ENCODE data around the gene CCDC47.

The CCDC47 gene

DNA sequence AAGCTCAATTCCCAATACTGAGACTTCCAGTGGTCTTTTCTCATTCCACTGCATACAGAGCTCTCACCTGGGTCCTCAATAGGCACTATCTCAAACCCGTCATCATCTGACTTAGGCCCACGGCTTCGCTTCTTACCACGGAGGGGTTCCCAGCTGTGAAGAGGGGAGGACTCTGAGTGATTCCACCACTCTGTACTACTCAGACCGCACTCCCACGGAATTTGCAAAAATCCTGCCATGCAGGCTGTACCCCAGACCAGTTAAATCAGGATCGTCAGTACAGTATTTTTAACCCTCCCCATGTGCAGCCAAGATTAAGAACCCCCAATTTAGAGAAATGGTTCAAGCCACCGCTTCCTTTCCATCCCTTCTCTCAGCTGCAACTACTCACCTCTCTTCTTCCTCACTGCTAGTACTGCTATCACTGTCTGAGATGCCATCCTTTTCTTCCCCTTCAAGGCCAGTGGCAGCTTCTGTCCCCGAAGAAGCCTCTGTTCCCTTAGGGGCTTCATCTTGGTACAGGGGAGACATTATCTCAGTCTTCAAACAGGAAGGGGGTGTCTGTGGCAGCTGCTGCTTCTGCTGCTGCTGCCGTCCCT lies 47.7 kb upstream of the CCDC47 start:
- Histone ChIP-seq H3K27ac (ENCODE audit: extremely low read depth, low read depth, low read length) (no peak overlapping the region), H3K4me1 (ENCODE audit: control insufficient read depth, insufficient read depth, low read length) (peaks cover 2% of the 10 kb centered on the region; the same call in 1 of the 2 replicates), H3K9me3 (ENCODE audit: control insufficient read depth, insufficient read depth, low read depth, low read length) (no peaks in the 10 kb centered on the region), H3K4me3 (ENCODE audit: low read depth, low read length) (no peak overlapping the region), H3K36me3 (ENCODE audit: control insufficient read depth in 2 of 2, insufficient read depth in 1 of 2, low read length in 2 of 2) (peaks cover 74 to 100% of the 10 kb centered on the region in 2 experiments)
- no peak for TF ChIP-seq ZNF2 (tag by site-specific recombination; IDR thresholded peaks at IDR 0.05)
- TF ChIP-seq, protein P1, sequence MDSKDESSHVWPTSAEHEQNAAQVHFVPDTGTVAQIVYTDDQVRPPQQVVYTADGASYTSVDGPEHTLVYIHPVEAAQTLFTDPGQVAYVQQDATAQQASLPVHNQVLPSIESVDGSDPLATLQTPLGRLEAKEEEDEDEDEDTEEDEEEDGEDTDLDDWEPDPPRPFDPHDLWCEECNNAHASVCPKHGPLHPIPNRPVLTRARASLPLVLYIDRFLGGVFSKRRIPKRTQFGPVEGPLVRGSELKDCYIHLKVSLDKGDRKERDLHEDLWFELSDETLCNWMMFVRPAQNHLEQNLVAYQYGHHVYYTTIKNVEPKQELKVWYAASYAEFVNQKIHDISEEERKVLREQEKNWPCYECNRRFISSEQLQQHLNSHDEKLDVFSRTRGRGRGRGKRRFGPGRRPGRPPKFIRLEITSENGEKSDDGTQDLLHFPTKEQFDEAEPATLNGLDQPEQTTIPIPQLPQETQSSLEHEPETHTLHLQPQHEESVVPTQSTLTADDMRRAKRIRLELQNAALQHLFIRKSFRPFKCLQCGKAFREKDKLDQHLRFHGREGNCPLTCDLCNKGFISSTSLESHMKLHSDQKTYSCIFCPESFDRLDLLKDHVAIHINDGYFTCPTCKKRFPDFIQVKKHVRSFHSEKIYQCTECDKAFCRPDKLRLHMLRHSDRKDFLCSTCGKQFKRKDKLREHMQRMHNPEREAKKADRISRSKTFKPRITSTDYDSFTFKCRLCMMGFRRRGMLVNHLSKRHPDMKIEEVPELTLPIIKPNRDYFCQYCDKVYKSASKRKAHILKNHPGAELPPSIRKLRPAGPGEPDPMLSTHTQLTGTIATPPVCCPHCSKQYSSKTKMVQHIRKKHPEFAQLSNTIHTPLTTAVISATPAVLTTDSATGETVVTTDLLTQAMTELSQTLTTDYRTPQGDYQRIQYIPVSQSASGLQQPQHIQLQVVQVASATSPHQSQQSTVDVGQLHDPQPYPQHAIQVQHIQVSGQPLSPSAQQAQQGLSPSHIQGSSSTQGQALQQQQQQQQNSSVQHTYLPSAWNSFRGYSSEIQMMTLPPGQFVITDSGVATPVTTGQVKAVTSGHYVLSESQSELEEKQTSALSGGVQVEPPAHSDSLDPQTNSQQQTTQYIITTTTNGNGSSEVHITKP (tag by site-specific recombination; IDR thresholded peaks at IDR 0.05): peak; percentile 76
- ChIA-PET CTCF (interaction anchor here (2.0 kb wide), 1 partner anchor 14 kb away, joined by 9 read pairs; no protein-coding TSS in a partner anchor), POLR2A (interaction anchor here (0.5 to 1.0 kb wide), 4 partner anchors 10 to 18 kb away, joined by 3 to 4 read pairs (median 4); no protein-coding TSS in a partner anchor)

DNA sequence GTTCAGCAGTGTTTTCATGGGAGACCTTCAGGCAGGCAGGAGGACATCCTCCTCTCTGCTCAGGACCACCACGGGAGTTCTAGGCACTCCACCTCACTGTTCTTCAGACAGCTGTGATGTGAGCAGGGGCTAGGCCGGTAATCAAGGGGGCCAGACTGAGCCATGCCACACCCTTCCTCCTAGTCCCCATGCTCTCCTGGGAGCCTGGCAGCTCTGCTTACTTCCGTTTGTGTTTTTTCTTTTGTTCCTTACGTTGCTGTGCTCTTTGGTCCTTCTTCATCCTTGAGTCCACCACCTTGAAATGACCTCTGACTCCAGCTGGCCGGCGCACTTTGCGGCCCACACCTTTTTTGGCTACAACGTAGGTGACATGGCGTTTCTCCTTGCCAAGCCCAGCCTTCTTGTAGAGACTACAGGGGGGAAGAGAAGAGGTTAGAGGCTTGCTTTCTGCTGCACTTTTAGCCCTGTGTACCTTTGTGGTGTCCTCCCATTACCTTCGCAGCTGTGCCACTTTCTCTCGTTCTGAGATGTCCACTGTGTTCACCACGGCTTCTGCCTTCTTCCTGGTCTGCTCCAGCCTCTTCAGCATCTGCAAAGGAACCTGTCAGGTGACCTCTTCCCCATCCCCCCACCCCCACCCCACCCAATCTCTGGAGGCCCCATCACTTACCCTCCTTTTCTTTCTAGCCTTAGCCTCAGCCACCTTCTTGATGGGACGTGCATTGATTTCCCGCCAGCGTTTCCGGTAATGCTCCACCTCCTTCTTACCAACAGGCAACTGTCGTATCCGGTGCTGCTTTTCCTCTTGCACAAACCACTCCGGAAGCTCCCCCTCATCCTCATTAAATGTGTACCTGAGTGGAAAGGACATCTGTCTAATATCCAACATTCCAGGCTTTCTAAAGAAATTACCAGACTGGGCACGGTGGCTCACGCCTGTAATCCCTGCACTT lies 46.5 kb upstream of the CCDC47 start:
- CTCF ChIA-PET: interaction anchor here (1.1 to 3.4 kb wide), 2 partner anchors 15 to 18 kb away, joined by 4 to 17 read pairs; no protein-coding TSS in a partner anchor
- POLR2A ChIA-PET: interaction anchor here (1.0 to 2.0 kb wide), 3 partner anchors 10 to 46 kb away, joined by 3 to 5 read pairs (median 4); partner anchors contain the start of gene CCDC47
- Histone ChIP-seq H3K9me3 (ENCODE audit: control insufficient read depth, insufficient read depth, low read depth, low read length) (no peaks in the 10 kb centered on the region), H3K27ac (ENCODE audit: extremely low read depth, low read depth, low read length) (no peak overlapping the region), H3K36me3 (ENCODE audit: control insufficient read depth in 2 of 2, insufficient read depth in 1 of 2, low read length in 2 of 2) (peaks cover 84 to 100% of the 10 kb centered on the region in 2 experiments), H3K4me1 (ENCODE audit: control insufficient read depth, insufficient read depth, low read length) (no peaks in the 10 kb centered on the region), H3K4me3 (ENCODE audit: low read depth, low read length) (no peak overlapping the region)
- TF ChIP-seq KLF10 (tag by site-specific recombination; IDR thresholded peaks at IDR 0.05): no peak
- TF ChIP-seq SP2 (tag by site-specific recombination; IDR thresholded peaks at IDR 0.05): no peak
- no peak for TF ChIP-seq ZBTB20 (tag by site-specific recombination; IDR thresholded peaks at IDR 0.05)
- TF ChIP-seq HOXC10 (CRISPR knock-in tag; IDR thresholded peaks at IDR 0.05): no peak
- TF ChIP-seq, protein P2, sequence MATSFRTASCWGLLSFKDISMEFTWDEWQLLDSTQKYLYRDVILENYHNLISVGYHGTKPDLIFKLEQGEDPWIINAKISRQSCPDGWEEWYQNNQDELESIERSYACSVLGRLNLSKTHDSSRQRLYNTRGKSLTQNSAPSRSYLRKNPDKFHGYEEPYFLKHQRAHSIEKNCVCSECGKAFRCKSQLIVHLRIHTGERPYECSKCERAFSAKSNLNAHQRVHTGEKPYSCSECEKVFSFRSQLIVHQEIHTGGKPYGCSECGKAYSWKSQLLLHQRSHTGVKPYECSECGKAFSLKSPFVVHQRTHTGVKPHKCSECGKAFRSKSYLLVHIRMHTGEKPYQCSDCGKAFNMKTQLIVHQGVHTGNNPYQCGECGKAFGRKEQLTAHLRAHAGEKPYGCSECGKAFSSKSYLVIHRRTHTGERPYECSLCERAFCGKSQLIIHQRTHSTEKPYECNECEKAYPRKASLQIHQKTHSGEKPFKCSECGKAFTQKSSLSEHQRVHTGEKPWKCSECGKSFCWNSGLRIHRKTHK (tag by site-specific recombination; IDR thresholded peaks at IDR 0.05): no peak
- TF ChIP-seq ZNF624 (tag by site-specific recombination; IDR thresholded peaks at IDR 0.05): no peak
- TF ChIP-seq, protein P3, sequence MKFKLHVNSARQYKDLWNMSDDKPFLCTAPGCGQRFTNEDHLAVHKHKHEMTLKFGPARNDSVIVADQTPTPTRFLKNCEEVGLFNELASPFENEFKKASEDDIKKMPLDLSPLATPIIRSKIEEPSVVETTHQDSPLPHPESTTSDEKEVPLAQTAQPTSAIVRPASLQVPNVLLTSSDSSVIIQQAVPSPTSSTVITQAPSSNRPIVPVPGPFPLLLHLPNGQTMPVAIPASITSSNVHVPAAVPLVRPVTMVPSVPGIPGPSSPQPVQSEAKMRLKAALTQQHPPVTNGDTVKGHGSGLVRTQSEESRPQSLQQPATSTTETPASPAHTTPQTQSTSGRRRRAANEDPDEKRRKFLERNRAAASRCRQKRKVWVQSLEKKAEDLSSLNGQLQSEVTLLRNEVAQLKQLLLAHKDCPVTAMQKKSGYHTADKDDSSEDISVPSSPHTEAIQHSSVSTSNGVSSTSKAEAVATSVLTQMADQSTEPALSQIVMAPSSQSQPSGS (tag by site-specific recombination; IDR thresholded peaks at IDR 0.05; ENCODE audit: low read depth): no peak
- no peak for TF ChIP-seq ZEB2 (tag by site-specific recombination; IDR thresholded peaks at IDR 0.05)

DNA sequence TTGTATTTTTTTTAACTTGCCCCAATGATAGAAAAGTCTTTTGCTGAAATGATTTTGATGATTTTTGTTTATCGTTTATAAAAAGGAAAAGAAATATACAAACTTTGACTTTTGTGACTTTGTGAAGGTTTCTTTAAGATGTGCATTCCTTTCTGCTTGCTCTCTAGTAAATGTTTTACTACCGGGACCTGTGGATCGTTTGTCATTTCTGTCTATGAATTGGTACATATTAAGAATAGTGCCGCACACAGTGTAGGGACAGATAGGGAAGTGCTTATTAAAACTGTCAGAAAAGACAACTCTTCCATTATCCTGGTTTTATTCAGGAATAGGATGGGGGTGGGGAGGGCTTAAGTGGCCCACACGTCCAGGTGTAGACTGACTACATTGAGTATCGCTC lies 45.7 kb upstream of the CCDC47 start:
- peak overlapping the region; percentile 17; the same call in 1 of the 2 replicates for H3K27ac ChIP-seq (ENCODE audit: extremely low read depth, low read depth, low read length)
- H3K4me3 ChIP-seq (ENCODE audit: low read depth, low read length): no peak overlapping the region
- ChIA-PET CTCF (interaction anchor here (1.0 to 3.4 kb wide), 4 partner anchors 10 to 22 kb away, joined by 3 to 17 read pairs (median 5); no protein-coding TSS in a partner anchor), POLR2A (interaction anchor here (1.5 to 2.0 kb wide), 3 partner anchors 8 to 46 kb away, joined by 4 to 9 read pairs (median 5); partner anchors contain the start of genes CCDC47 and PSMC5)
- H3K4me1 ChIP-seq (ENCODE audit: control insufficient read depth, insufficient read depth, low read length): no peaks in the 10 kb centered on the region
- no peaks in the 10 kb centered on the region for H3K9me3 ChIP-seq (ENCODE audit: control insufficient read depth, insufficient read depth, low read depth, low read length)
- peaks cover 91 to 100% of the 10 kb centered on the region in 2 experiments for H3K36me3 ChIP-seq (ENCODE audit: control insufficient read depth in 2 of 2, insufficient read depth in 1 of 2, low read length in 2 of 2)
- no peak for TF ChIP-seq ZNF248 (tag by site-specific recombination; IDR thresholded peaks at IDR 0.05)
- TF ChIP-seq, protein P4, sequence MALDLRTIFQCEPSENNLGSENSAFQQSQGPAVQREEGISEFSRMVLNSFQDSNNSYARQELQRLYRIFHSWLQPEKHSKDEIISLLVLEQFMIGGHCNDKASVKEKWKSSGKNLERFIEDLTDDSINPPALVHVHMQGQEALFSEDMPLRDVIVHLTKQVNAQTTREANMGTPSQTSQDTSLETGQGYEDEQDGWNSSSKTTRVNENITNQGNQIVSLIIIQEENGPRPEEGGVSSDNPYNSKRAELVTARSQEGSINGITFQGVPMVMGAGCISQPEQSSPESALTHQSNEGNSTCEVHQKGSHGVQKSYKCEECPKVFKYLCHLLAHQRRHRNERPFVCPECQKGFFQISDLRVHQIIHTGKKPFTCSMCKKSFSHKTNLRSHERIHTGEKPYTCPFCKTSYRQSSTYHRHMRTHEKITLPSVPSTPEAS (tag by site-specific recombination; IDR thresholded peaks at IDR 0.05): no peak
- TF ChIP-seq HOXA7 (CRISPR knock-in tag; IDR thresholded peaks at IDR 0.05; ENCODE audit: borderline replicate concordance): no peak
- TF ChIP-seq ZNF561 (tag by site-specific recombination; IDR thresholded peaks at IDR 0.05; ENCODE audit: borderline replicate concordance): no peak
- TF ChIP-seq ZNF214 (tag by site-specific recombination; IDR thresholded peaks at IDR 0.05; ENCODE audit: borderline replicate concordance): no peak
- TF ChIP-seq, protein P5, sequence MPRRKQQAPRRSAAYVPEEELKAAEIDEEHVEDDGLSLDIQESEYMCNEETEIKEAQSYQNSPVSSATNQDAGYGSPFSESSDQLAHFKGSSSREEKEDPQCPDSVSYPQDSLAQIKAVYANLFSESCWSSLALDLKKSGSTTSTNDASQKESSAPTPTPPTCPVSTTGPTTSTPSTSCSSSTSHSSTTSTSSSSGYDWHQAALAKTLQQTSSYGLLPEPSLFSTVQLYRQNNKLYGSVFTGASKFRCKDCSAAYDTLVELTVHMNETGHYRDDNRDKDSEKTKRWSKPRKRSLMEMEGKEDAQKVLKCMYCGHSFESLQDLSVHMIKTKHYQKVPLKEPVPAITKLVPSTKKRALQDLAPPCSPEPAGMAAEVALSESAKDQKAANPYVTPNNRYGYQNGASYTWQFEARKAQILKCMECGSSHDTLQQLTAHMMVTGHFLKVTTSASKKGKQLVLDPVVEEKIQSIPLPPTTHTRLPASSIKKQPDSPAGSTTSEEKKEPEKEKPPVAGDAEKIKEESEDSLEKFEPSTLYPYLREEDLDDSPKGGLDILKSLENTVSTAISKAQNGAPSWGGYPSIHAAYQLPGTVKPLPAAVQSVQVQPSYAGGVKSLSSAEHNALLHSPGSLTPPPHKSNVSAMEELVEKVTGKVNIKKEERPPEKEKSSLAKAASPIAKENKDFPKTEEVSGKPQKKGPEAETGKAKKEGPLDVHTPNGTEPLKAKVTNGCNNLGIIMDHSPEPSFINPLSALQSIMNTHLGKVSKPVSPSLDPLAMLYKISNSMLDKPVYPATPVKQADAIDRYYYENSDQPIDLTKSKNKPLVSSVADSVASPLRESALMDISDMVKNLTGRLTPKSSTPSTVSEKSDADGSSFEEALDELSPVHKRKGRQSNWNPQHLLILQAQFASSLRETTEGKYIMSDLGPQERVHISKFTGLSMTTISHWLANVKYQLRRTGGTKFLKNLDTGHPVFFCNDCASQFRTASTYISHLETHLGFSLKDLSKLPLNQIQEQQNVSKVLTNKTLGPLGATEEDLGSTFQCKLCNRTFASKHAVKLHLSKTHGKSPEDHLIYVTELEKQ (tag by site-specific recombination; IDR thresholded peaks at IDR 0.05; ENCODE audit: borderline replicate concordance): no peak
